NCI-H69 (cell line): Measurements from ENCODE around the gene AMBRA1.

Experiments used
- DNase-seq: peaks from one replicate; lab custom pipeline; 2025; lab: John Stamatoyannopoulos, UW

AMBRA1 gene

GRCh38 chr11:46593550-46594373 is at the start of gene AMBRA1:
Gene AMBRA1 (minus strand): TSS chr11:46594023. CDS start chr11:46548380, 45,643 bp downstream.
- peak; percentile 94 for DNase-seq

- DNase-seq, result no peak
These were observed 49.7 kb upstream of the AMBRA1 start for GRCh38 chr11:46643531-46643930.

GRCh38 chr11:46642627-46643335 is 49.0 kb upstream of the AMBRA1 start:
- DNase-seq, result no peak

GRCh38 chr11:46641639-46642038 is 47.8 kb upstream of the AMBRA1 start:
- no peak for DNase-seq

- no peak for DNase-seq
These were observed 46.4 kb upstream of the AMBRA1 start for GRCh38 chr11:46640036-46640788.

GRCh38 chr11:46639197-46639839 is 45.5 kb upstream of the AMBRA1 start:
- DNase-seq, result peak; percentile 31

- no peak for DNase-seq
These were observed 43.7 kb upstream of the AMBRA1 start for GRCh38 chr11:46637546-46637945.

GRCh38 chr11:46635557-46636139 is 41.8 kb upstream of the AMBRA1 start:
- DNase-seq, result no peak

- no peak for DNase-seq
These were observed 39.7 kb upstream of the AMBRA1 start for GRCh38 chr11:46633291-46634217.

- no peak for DNase-seq
These were observed 38.7 kb upstream of the AMBRA1 start for GRCh38 chr11:46632502-46632901.

GRCh38 chr11:46631676-46632075 is 37.9 kb upstream of the AMBRA1 start:
- no peak for DNase-seq

GRCh38 chr11:46630237-46630636 is 36.4 kb upstream of the AMBRA1 start:
- no peak for DNase-seq

- no peak for DNase-seq
These were observed 35.1 kb upstream of the AMBRA1 start for GRCh38 chr11:46628961-46629360.

- no peak for DNase-seq
These were observed 31.6 kb upstream of the AMBRA1 start for GRCh38 chr11:46625406-46625805.

GRCh38 chr11:46618837-46619236 is 25.0 kb upstream of the AMBRA1 start:
- DNase-seq, result no peak

- peak; percentile 49 for DNase-seq
These were observed 24.1 kb upstream of the AMBRA1 start for GRCh38 chr11:46617972-46618314.

GRCh38 chr11:46617134-46617971 is 23.5 kb upstream of the AMBRA1 start, which contains the start of the genes ATG13 and HARBI1:
Gene ATG13 (plus strand): TSS chr11:46617553. CDS start chr11:46644292, 26,739 bp downstream.
Gene HARBI1 (minus strand): TSS chr11:46617227. CDS start chr11:46616237, 990 bp downstream.
- peak; percentile 97 for DNase-seq

GRCh38 chr11:46616551-46617133 is 22.8 kb upstream of the AMBRA1 start:
- peak; percentile 63 for DNase-seq

GRCh38 chr11:46615756-46616155 is 21.9 kb upstream of the AMBRA1 start:
- DNase-seq, result no peak
